LNCAP (cell line): ENCODE data around the gene FBH1.

Source experiments
- CTCF ChIP-seq: fragments of 450-650 bp; IDR thresholded peaks from 2 replicates; pipeline ENCODE4 v1.5.1; 2017; ENCODE audit warnings: mild to moderate bottlenecking

FBH1 gene

GRCh38 chr10:5970066-5970465, 80.0 kb downstream of the FBH1 start:
- no peak for TF ChIP-seq CTCF

GRCh38 chr10:5970527-5970926, 80.5 kb downstream of the FBH1 start:
- no peak for TF ChIP-seq CTCF

- TF ChIP-seq CTCF = no peak
Measured at GRCh38 chr10:5971315-5971832, 81.3 kb downstream of the FBH1 start.

DNA sequence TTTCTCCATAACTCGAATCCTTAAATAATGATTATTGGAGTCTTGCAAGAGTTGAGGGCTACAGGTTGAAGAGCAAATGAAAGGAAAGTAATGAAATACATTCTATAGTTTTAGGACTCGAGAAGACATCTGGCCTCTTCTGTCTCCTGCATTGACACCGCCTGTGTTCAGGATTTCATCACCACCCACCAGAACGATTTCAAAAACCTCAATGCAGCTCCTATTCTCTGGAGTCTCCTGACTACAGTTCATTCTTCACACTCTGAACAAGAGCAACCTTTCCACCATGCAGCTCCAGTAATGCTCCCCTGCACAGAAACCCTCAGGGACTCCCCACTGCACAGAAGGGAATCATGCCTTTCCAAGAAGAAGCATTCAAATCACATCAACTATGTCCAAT, 81.8 kb downstream of the FBH1 start:
- no peak for TF ChIP-seq CTCF

DNA sequence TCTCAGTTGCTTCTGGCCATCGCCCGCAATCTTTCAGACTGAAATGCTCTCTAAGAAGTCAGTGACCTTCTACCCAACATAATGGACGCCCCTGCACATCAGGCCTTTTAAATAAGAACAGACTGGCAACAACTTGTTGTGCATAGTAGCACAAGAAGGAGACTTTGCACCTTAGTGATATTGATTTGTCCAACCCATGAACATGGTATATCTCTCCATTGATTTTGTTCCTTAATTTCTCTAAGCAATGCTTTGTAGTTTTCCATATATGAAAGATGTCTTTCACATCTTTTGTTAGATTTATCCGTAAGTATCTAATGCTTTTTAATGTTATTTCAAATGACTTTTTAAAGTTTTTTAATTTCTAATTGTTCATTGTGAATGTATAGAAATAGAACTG, 83.0 kb downstream of the FBH1 start:
- TF ChIP-seq CTCF = no peak

DNA sequence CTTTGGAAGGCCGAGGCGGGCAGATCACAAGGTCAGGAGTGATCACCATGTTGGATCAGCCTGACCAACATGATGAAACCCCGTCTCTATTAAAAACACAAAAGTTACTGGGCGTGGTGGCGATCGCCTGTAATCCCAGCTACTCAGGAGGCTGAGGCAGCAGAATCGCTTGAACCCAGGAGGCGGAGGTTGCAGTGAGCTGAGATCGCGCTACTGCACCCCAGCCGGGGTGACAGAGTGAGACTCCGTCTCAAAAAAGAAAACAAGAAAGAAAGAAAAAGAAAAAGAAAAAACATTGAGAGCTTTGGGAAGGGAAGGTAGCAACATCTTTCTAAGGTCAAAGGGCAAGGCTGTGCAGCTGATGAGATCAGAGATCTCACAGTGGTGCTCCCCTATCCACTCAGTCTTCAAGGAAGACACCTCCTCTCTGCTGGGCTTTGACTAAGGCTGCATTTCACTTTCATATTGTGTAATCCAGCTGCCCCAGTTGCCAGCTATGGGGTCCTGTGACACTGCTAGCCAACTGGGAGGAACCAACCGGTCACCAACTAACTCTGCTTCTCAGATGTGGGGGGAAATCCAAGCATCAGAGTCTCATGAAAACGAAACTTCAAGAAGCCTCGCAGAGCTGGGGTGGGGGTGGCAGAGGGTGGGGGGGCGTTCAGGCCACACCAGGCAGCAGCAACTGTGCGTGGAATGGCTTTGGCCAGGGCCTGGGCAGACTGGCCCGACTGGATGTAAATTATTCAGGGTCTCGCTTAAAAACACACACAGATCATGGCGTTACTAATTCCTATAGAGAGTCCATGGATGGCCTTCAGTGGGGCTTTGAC, 85.8 kb downstream of the FBH1 start:
- TF ChIP-seq CTCF = no peak

GRCh38 chr10:5976512-5977470, 86.7 kb downstream of the FBH1 start:
- no peak for TF ChIP-seq CTCF
